ENCODE results near the gene ICAM3. TPM values are rescaled to one million over a fixed set of nuclear protein-coding genes. Genes with fewer than 3 reads are reported as not detected.

The ICAM3 gene
- total RNA-seq, 1 experiment from 2014 or later, result 8.3 TPM

DNA sequence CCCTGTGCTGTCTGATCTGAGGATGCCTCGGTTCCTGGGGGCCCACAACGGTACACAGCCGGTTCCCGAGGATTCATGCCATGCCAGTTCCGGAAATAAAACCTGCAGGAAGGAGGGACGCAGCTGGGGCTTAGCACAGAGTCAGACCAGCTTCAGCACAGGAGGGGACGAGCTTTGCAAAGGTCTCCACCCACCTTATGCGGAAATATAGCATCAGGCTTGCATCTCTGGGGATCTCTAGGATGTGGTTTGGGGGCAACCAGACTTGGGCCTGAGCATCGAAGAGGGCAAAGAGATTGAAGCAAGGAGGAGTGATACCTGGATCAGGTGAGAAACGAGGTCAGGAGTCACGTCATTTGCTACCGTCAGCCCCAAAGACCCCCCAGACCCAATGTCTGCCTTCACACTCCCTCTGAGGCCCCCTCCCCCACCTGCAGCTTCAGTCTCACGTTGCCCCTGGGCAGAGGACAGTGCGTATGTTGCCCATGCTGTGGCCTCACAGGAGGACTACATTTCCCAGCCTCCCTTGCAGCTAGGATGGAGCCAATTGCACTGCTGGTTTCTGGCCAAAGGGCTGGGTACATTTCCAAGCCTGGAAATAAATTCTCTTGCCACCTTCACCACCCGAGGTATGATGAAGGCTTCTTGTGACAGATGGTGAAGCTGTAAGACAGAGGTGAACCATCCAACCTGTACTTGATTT, 28.8 kb upstream of the ICAM3 start:
- H4K20me1 ChIP-seq (ENCODE audit: insufficient read depth), result no peaks in the 10 kb centered on the region
- DNase-seq (ENCODE audit: low read depth, low spot score), result no peak
- H3K79me2 ChIP-seq (ENCODE audit: insufficient read depth, low read length), result no peaks in the 10 kb centered on the region
- no peaks in the 10 kb centered on the region for H3K27me3 ChIP-seq (ENCODE audit: insufficient read depth, low read length)
- no peaks in the 10 kb centered on the region for H3K9me2 ChIP-seq (ENCODE audit: insufficient read depth)
- H3K4me3 ChIP-seq (replicated peaks in 1 of 2; ENCODE audit: low read depth in 1 of 2, low read length in 2 of 2), result no peak overlapping the region
- peaks cover 13 to 16% of the 10 kb centered on the region in 2 experiments; a peak in 3 of 4 replicates for H3K36me3 ChIP-seq (ENCODE audit: control insufficient read depth in 1 of 2, insufficient read depth in 2 of 2, low read length in 2 of 2)
- BruUV-seq (replicated peaks), result no TSS peak
- peaks cover 0 to 3% of the 10 kb centered on the region in 2 experiments; a peak in 1 of 4 replicates for H3K9me3 ChIP-seq (ENCODE audit: control insufficient read depth in 1 of 2, insufficient read depth in 1 of 2, low read depth in 1 of 2, low read length in 2 of 2)
- TF ChIP-seq SIN3A (IDR thresholded peaks at IDR 0.05; ENCODE audit: low read depth) (no peak), TCF7L2 (IDR thresholded peaks at IDR 0.05; ENCODE audit: borderline replicate concordance, extremely low read depth, insufficient read depth, insufficient read length) (no peak), EGR1 (IDR thresholded peaks at IDR 0.05; ENCODE audit: low read depth) (no peak), CEBPB (IDR thresholded peaks at IDR 0.05; ENCODE audit: low read depth) (no peak), ZFX (IDR thresholded peaks at IDR 0.05) (no peak), POLR2A (IDR thresholded peaks at IDR 0.05; ENCODE audit: borderline replicate concordance, extremely low read depth, insufficient read depth, insufficient read length) (no peak), JUND (IDR thresholded peaks at IDR 0.05) (no peak), CBX3 (IDR thresholded peaks at IDR 0.05; ENCODE audit: low read depth) (no peak), REST (IDR thresholded peaks at IDR 0.05; ENCODE audit: low read depth) (no peak), SRF (IDR thresholded peaks at IDR 0.05; ENCODE audit: low read depth) (no peak), EZH2 (IDR thresholded peaks at IDR 0.05) (no peak), MAX (IDR thresholded peaks at IDR 0.05) (no peak), EZH2phosphoT487 (IDR thresholded peaks at IDR 0.05; ENCODE audit: borderline replicate concordance) (no peak), POLR2AphosphoS5 (IDR thresholded peaks at IDR 0.05; ENCODE audit: low read depth, low read length) (no peak), YY1 (IDR thresholded peaks at IDR 0.05; ENCODE audit: extremely low read depth, insufficient replicate concordance, low read depth, low read length) (no peak), FOSL1 (IDR thresholded peaks at IDR 0.05; ENCODE audit: low read depth) (no peak), RAD21 (IDR thresholded peaks at IDR 0.05; ENCODE audit: low read depth) (no peak), ELF1 (IDR thresholded peaks at IDR 0.05; ENCODE audit: borderline replicate concordance, low read depth) (no peak), ZNF274 (IDR thresholded peaks at IDR 0.05; ENCODE audit: low read depth, low read length) (no peak)
- TF ChIP-seq, protein P1, sequence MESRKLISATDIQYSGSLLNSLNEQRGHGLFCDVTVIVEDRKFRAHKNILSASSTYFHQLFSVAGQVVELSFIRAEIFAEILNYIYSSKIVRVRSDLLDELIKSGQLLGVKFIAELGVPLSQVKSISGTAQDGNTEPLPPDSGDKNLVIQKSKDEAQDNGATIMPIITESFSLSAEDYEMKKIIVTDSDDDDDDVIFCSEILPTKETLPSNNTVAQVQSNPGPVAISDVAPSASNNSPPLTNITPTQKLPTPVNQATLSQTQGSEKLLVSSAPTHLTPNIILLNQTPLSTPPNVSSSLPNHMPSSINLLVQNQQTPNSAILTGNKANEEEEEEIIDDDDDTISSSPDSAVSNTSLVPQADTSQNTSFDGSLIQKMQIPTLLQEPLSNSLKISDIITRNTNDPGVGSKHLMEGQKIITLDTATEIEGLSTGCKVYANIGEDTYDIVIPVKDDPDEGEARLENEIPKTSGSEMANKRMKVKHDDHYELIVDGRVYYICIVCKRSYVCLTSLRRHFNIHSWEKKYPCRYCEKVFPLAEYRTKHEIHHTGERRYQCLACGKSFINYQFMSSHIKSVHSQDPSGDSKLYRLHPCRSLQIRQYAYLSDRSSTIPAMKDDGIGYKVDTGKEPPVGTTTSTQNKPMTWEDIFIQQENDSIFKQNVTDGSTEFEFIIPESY (IDR thresholded peaks at IDR 0.05; ENCODE audit: extremely low read depth, insufficient replicate concordance, low read length), result no peak
- no peaks in the 10 kb centered on the region for H3K4me1 ChIP-seq (ENCODE audit: control insufficient read depth in 1 of 2, insufficient read depth in 2 of 2, low read length in 2 of 2)
- H3K4me2 ChIP-seq (ENCODE audit: low read length), result no peak overlapping the region
- H3K27ac ChIP-seq (ENCODE audit: low read depth, low read length), result no peak overlapping the region
- CTCF ChIA-PET, result interaction anchor here (1.0 kb wide), 1 partner anchor 12 kb away, joined by 4 read pairs; the partner anchor contains the start of gene TYK2
- peak; percentile 47; the same call in 1 of the 2 replicates for ATAC-seq
- RAD21 ChIA-PET (ENCODE audit: low non-redundant PET in 1 of 2, low total read pairs in 2 of 2, uncharacterized antibody in 2 of 2, unreplicated experiment in 2 of 2), result no interaction called here
- intact Hi-C loops (cut with micrococcal nuclease), result no loop called here
- no peak overlapping the region for H3K9ac ChIP-seq (ENCODE audit: low read length)
- POLR2A ChIA-PET, result no interaction called here
- H2AFZ ChIP-seq (ENCODE audit: low read depth, low read length, poor library complexity, severe bottlenecking), result no peak overlapping the region
